NCI-H774 (cell line): ENCODE data around the gene CAMSAP2.
"Not testable (repeated sequence)": the region's sequence is repeated elsewhere in the genome, so short reads cannot be mapped to it uniquely, and the experiment has no call there.

Source experiments
- DNase-seq: peaks from one replicate; lab custom pipeline; 2025; lab: John Stamatoyannopoulos, UW

Gene CAMSAP2

GRCh38 chr1:200784576-200784975 is 45.9 kb downstream of the CAMSAP2 start:
- no peak for DNase-seq

- DNase-seq, result no peak
Measured at GRCh38 chr1:200786788-200787187, 48.1 kb downstream of the CAMSAP2 start.

GRCh38 chr1:200787896-200788387 is 49.2 kb downstream of the CAMSAP2 start:
- no peak for DNase-seq

GRCh38 chr1:200791012-200791411 is 52.3 kb downstream of the CAMSAP2 start:
- not testable (repeated sequence) for DNase-seq

GRCh38 chr1:200793677-200794076 is 55.0 kb downstream of the CAMSAP2 start:
- DNase-seq, result peak; percentile 6

GRCh38 chr1:200794506-200795065 is 55.9 kb downstream of the CAMSAP2 start:
- no peak for DNase-seq

- no peak for DNase-seq
Measured at GRCh38 chr1:200795156-200795555, 56.5 kb downstream of the CAMSAP2 start.

GRCh38 chr1:200802042-200802441 is 63.3 kb downstream of the CAMSAP2 start:
- DNase-seq, result no peak

GRCh38 chr1:200802865-200803512 is 64.3 kb downstream of the CAMSAP2 start:
- DNase-seq, result peak; percentile 71

- DNase-seq, result no peak
Measured at GRCh38 chr1:200805719-200806118, 67.0 kb downstream of the CAMSAP2 start.

- no peak for DNase-seq
Measured at GRCh38 chr1:200808846-200809245, 70.2 kb downstream of the CAMSAP2 start.

- DNase-seq, result no peak
Measured at GRCh38 chr1:200811704-200812103, 73.0 kb downstream of the CAMSAP2 start.

- DNase-seq, result not testable (repeated sequence)
Measured at GRCh38 chr1:200816624-200817224, 78.0 kb downstream of the CAMSAP2 start.

- DNase-seq, result no peak
Measured at GRCh38 chr1:200818248-200818647, 79.6 kb downstream of the CAMSAP2 start.

- no peak for DNase-seq
Measured at GRCh38 chr1:200819726-200820125, 81.0 kb downstream of the CAMSAP2 start.

GRCh38 chr1:200831091-200831490 is 92.4 kb downstream of the CAMSAP2 start:
- DNase-seq, result no peak

- DNase-seq, result no peak
Measured at GRCh38 chr1:200834383-200834782, 95.7 kb downstream of the CAMSAP2 start.

- DNase-seq, result no peak
Measured at GRCh38 chr1:200836213-200836612, 97.5 kb downstream of the CAMSAP2 start.

- DNase-seq, result no peak
Measured at GRCh38 chr1:200837931-200838571, 99.4 kb downstream of the CAMSAP2 start.

GRCh38 chr1:200838676-200839445 is 100.2 kb downstream of the CAMSAP2 start:
- DNase-seq, result no peak

GRCh38 chr1:200845360-200845759 is 106.7 kb downstream of the CAMSAP2 start:
- DNase-seq, result no peak

GRCh38 chr1:200846398-200846797 is 107.7 kb downstream of the CAMSAP2 start:
- no peak for DNase-seq
